Left lung (tissue), 10 donors: Measurements from ENCODE around the gene GRK4. TPM values are rescaled to one million over a fixed set of nuclear protein-coding genes. Genes with fewer than 3 reads are reported as not detected.

Experiments used
- ATAC-seq: fragments of 200-7000 bp; cut with Tn5 transposase; one replicate; pipeline ENCODE4 v1.9.1; 2020; ENCODE audit warnings: moderate library complexity
- DNase-seq, 4 donors: peaks; one replicate each; pipeline ENCODE4 v3.0.0-alpha.2; 2013 to 2020
- H3K27ac ChIP-seq, 2 donors: fragments of 200-600 bp; sonication (generic) in 1 of 2; one replicate each; pipeline versions ENCODE4 v1.5.0 to v1.8.0; 2020 to 2021
- H3K27me3 ChIP-seq, 2 donors: fragments of 200-600 bp; sonication (generic) in 1 of 2; one replicate each; pipeline versions ENCODE4 v1.5.0 to v1.8.0; 2020 to 2021
- H3K36me3 ChIP-seq, 2 donors: fragments of 200-600 bp; sonication (generic) in 1 of 2; one replicate each; pipeline versions ENCODE4 v1.5.0 to v1.8.0; 2020 to 2021
- H3K4me1 ChIP-seq, 2 donors: fragments of 200-600 bp; one replicate each; pipeline ENCODE4 v1.8.0; 2021
- H3K4me3 ChIP-seq, 2 donors: fragments of 200-600 bp; sonication (generic) in 1 of 2; one replicate each; pipeline versions ENCODE4 v1.5.0 to v1.8.0; 2020 to 2021; ENCODE audit warnings: mild to moderate bottlenecking in 1 of 2
- H3K9me3 ChIP-seq, 2 donors: fragments of 200-600 bp; sonication (generic) in 1 of 2; one replicate each; pipeline versions ENCODE4 v1.5.0 to v1.8.0; 2020 to 2021
- intact Hi-C, 2 donors: fragments of 100-400 bp; cut with DNase I; formaldehyde crosslinking; loops; one replicate each; pipeline versions ENCODE4 v1.11.2 to v1.14.2; 2022
- polyA plus RNA-seq, 6 donors: library from polyadenylated mRNA; unstranded; fragments of 120-200 nt; gene quantifications; one replicate each; pipeline ENCODE4 v1.2.1, GENCODE V29; 2013; ENCODE audit not compliant: insufficient read length in 6 of 6
- total RNA-seq, 2 donors: library from RNA; stranded (reverse); fragmentation: NEBNext Ultra II Directional; extraction: Animal tissue kit (Norgen Biotek cat#: 25700); gene quantifications; one replicate each; pipeline ENCODE4 v1.2.1, GENCODE V29; 2021
- TF ChIP-seq, protein P1 (sequence below), 2 donors: fragments of 200-600 bp; sonication (generic) in 1 of 2; IDR thresholded peaks; one replicate each; pipeline versions ENCODE4 v1.5.0 to v1.8.0; 2021; ENCODE audit warnings: antibody characterized with exemption in 2 of 2
- donor health status: DM: no; HTN: yes; CAD: no.
- donor health status: DM: no; HTN: no; CAD: no.

Gene GRK4
- total and polyA plus RNA-seq, 8 donors, result 5.3 to 23.0 (median 15.9) TPM

DNA sequence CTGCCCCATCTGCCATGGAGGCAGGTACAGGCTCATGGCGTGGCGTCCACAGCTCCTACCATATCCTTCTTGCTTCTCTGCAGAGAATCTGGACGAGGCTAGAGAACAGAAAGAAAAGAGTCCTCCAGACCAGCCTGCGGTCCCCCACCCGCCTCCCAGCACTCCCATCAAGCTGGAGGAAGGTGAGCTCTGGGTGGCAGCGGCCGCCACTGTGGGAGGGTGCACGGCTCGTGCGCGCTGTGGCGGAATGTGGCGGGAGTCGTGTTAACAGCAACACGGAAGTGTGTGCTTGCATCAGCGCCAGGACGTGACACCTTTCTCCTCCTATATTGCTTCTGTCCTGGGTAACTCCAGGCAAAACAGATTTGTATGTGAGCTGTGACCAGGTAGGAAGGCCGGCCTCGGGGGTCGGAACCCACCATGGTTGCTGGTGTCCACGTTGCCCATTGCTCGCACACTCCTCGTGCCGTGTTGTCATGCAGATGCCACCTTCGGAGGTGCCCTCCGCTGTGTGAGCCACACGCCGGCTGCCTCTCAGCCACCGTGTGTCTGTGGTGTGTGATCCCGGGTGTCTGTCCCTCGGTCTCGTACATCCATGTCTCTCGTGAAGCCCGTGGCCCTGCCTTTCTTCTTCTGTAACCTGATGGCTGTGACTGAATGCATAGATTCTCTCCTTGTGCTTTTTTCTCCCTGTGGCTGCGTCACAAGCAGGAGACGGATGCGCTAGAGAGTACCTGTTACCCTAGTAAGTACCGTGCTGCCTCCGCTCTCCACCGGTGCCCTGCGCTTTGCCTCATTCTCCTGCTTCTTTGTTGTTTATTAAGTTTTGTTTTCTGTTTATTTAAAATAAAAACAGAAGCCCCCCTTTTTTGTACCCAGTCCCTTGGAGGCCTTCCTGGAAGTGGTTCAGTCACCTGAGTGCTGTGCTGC lies 37.2 kb upstream of the GRK4 start:
- Histone ChIP-seq H3K4me1 (peaks cover 19 to 44% of the 10 kb centered on the region in 2 donors), H3K27me3 (no peaks in the 10 kb centered on the region), H3K4me3 (no peak overlapping the region), H3K9me3 (no peaks in the 10 kb centered on the region), H3K27ac (no peak overlapping the region), H3K36me3 (peaks cover 0 to 91% of the 10 kb centered on the region in 2 donors)
- ATAC-seq, result no peak
- intact Hi-C loops, result no loop called here
- no peak for DNase-seq
- TF ChIP-seq, protein P1, sequence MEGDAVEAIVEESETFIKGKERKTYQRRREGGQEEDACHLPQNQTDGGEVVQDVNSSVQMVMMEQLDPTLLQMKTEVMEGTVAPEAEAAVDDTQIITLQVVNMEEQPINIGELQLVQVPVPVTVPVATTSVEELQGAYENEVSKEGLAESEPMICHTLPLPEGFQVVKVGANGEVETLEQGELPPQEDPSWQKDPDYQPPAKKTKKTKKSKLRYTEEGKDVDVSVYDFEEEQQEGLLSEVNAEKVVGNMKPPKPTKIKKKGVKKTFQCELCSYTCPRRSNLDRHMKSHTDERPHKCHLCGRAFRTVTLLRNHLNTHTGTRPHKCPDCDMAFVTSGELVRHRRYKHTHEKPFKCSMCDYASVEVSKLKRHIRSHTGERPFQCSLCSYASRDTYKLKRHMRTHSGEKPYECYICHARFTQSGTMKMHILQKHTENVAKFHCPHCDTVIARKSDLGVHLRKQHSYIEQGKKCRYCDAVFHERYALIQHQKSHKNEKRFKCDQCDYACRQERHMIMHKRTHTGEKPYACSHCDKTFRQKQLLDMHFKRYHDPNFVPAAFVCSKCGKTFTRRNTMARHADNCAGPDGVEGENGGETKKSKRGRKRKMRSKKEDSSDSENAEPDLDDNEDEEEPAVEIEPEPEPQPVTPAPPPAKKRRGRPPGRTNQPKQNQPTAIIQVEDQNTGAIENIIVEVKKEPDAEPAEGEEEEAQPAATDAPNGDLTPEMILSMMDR (IDR thresholded peaks at IDR 0.05), result no peak

DNA sequence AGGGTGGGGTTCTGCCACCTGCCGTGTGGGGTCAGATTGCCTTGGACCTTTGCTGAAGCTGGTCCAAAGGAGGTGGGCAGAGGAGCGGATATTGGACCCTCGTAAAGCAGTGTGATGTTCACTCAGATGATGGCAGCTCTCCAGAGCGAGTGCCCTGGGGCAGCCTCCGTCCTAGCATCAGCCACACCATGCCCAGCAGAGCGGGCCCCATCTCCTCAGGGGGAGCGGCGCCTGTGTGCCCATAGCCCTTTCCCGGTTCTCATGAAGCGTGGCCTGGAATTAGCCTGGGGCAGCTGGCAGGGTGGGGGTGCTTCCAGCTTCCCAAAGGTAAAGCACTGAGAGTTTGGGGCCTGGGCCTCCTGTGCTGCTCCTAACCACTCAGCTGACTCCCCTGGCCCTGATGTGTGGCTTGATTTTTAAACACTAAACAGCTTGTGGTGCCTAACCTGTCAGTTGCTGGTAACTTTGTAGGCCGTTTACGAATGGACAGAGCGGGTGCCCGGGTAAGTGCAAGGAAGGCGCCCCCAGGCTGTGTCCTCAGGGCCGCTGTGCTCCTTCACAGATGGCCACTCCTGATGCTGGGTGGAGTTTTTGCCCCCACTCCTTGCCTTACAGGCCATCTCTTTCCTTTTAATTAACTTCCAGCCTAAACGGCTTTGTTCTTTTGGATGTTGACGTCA lies 36.2 kb upstream of the GRK4 start:
- H3K4me1 ChIP-seq, result peaks cover 29 to 52% of the 10 kb centered on the region in 2 donors

DNA sequence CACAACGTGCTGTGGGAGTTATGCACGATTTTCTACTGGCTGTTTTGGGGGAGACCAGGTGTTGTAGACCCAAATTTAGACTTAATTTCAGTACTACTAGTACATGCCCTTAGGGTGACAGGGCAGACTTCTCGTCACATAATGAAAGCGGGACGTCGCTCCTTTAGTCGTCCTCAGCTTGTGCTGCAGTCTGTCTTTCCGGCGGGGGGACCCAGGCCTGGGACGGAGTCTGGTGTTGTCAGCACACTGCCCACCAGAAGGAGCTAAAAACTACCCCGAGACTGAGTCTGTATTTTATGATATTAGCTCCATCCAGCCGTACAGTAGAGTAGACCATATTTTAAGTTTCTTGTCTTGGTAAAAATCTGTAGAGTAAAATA lies 35.7 kb upstream of the GRK4 start:
- H3K27me3 ChIP-seq, result no peaks in the 10 kb centered on the region
- no peak overlapping the region for H3K4me3 ChIP-seq
- peaks cover 29 to 52% of the 10 kb centered on the region in 2 donors for H3K4me1 ChIP-seq
- DNase-seq (peak in 1 of 4 donors; percentile 27), ATAC-seq (no peak)
- peaks cover 0 to 96% of the 10 kb centered on the region in 2 donors for H3K36me3 ChIP-seq
- no peak overlapping the region for H3K27ac ChIP-seq
- intact Hi-C loops, result no loop called here
- H3K9me3 ChIP-seq, result no peaks in the 10 kb centered on the region
- TF ChIP-seq, protein P1 (IDR thresholded peaks at IDR 0.05), result no peak

More for the DNA sequence above, 36.2 kb upstream of the GRK4 start:
- TF ChIP-seq, protein P1 (IDR thresholded peaks at IDR 0.05), result no peak
- DNase-seq, result peak in 1 of 4 donors; percentile 16
- Histone ChIP-seq H3K9me3 (no peaks in the 10 kb centered on the region), H3K27me3 (no peaks in the 10 kb centered on the region), H3K36me3 (peaks cover 0 to 98% of the 10 kb centered on the region in 2 donors), H3K27ac (no peak overlapping the region), H3K4me3 (no peak overlapping the region)
- ATAC-seq, result no peak
- intact Hi-C loops, result no loop called here

DNA sequence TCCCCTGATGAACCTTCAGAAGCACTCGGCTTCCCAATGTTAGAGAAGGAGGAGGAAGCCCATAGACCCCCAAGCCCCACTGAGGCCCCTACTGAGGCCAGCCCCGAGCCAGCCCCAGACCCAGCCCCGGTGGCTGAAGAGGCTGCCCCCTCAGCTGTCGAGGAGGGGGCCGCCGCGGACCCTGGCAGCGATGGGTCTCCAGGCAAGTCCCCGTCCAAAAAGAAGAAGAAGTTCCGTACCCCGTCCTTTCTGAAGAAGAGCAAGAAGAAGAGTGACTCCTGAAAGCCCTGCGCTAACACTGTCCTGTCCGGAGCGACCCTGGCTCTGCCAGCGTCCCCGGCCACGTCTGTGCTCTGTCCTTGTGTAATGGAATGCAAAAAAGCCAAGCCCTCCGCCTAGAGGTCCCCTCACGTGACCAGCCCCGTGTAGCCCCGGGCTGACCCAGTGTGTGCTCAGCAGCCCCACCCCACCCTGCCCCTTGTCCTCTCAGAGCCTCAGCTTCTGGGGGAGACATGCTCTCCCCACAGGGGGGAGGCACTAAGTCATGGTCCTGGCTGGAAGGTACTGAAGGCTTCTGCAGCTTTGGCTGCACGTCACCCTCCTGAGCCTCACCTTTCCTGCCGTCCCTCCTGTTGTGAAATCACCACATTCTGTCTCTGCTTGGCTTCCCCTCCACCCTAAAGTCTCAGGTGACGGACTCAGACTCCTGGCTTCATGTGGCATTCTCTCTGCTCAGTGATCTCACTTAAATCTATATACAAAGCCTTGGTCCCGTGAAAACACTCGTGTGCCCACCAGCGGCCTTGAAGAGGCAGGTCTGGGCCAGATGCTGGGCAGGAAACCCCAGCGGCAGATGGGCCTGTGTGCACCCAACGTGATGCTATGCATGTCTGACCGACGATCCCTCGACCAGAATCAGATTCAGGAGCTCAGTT lies 34.9 kb upstream of the GRK4 start:
- Histone ChIP-seq H3K9me3 (no peaks in the 10 kb centered on the region), H3K36me3 (peaks cover 0 to 88% of the 10 kb centered on the region in 2 donors), H3K27me3 (no peaks in the 10 kb centered on the region), H3K27ac (peak overlapping the region; percentile 20 to 88), H3K4me1 (peaks cover 29 to 52% of the 10 kb centered on the region in 2 donors), H3K4me3 (no peak overlapping the region)
- ATAC-seq (peak; percentile 1), DNase-seq (peak in 2 of 4 donors; percentile 35 to 73)
- intact Hi-C loops, result no loop called here
- TF ChIP-seq, protein P1 (IDR thresholded peaks at IDR 0.05), result no peak
